ENCODE measurements around the gene FSD2. TPM values are rescaled to one million over a fixed set of nuclear protein-coding genes. Genes with fewer than 3 reads are reported as not detected.
A peak's percentile ranks its signal among the peaks of the same experiment; 100 is the strongest.

FSD2 gene
- total RNA-seq, 1 experiment from 2014 or later, result not detected

DNA sequence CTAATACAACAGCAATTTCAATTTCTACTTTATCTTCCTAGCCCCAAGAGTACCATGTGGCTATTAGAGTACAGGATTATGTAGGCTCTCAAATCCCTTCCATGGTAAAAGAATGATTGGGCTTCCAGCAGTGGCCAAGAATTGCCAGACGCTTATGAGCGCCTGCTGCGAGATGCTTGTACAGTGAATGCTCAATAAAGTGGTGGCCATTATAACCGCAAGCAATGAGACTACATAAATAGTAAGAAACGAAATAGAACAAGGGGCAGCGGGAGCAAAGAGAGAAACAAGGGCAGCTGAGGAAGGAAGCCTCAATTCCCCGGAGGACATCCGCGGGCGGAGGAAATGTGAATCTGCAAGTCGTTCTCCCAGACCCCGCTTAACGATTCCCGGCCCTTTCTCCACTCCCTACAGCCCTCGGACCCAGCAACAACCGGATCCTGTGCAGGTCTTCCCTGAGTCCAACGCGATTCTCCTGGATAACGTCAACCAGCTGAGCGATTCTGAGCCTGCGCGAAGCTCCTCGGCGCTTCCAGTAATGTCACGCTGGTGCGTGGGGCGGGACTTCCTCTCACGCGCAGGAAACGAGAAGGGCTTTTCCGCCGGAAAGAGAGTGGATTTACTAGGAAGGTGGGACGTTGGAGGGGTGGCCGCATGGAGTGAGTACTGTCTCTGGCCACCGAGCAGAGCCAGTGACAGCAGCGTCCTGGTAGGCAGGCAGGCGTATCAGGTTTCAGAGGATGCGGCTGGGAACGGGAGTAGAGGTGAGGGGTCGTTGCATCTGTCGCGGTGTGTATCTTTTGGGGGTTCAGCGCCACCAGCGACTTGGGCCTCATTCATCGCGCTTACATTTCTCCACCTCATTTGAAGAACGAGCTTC, 55.7 kb downstream of the FSD2 start:
- peak overlapping the region; percentile 73 for H3K4me2 ChIP-seq (ENCODE audit: insufficient read depth, insufficient read length, low read length)
- no peak overlapping the region for H3T11ph ChIP-seq (ENCODE audit: low read length)
- H2BK12ac ChIP-seq (ENCODE audit: insufficient read length, low read depth, low read length), result no peak overlapping the region
- no peak overlapping the region for H2BK15ac ChIP-seq (ENCODE audit: low read depth, low read length)
- H3K14ac ChIP-seq (ENCODE audit: insufficient read depth, low read length), result no peak overlapping the region
- TF ChIP-seq, protein P1, sequence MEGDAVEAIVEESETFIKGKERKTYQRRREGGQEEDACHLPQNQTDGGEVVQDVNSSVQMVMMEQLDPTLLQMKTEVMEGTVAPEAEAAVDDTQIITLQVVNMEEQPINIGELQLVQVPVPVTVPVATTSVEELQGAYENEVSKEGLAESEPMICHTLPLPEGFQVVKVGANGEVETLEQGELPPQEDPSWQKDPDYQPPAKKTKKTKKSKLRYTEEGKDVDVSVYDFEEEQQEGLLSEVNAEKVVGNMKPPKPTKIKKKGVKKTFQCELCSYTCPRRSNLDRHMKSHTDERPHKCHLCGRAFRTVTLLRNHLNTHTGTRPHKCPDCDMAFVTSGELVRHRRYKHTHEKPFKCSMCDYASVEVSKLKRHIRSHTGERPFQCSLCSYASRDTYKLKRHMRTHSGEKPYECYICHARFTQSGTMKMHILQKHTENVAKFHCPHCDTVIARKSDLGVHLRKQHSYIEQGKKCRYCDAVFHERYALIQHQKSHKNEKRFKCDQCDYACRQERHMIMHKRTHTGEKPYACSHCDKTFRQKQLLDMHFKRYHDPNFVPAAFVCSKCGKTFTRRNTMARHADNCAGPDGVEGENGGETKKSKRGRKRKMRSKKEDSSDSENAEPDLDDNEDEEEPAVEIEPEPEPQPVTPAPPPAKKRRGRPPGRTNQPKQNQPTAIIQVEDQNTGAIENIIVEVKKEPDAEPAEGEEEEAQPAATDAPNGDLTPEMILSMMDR (conservative IDR thresholded peaks at IDR 0.05), result no peak
- no peak overlapping the region for H3K23ac ChIP-seq (ENCODE audit: insufficient read length, low read depth, low read length)
- H3K4ac ChIP-seq (ENCODE audit: low read depth, low read length), result no peak overlapping the region
- H3K9me3 ChIP-seq (ENCODE audit: control insufficient read depth, low read depth, low read length), result no peaks in the 10 kb centered on the region
- H2BK120ac ChIP-seq (ENCODE audit: low read depth, low read length, poor library complexity, severe bottlenecking), result no peak overlapping the region
- H4K5ac ChIP-seq (ENCODE audit: insufficient read length, low read depth, low read length), result no peak overlapping the region
- peaks cover 4% of the 10 kb centered on the region for H3K79me1 ChIP-seq (ENCODE audit: insufficient read depth, low read depth, low read length, poor library complexity, severe bottlenecking)
- no peak overlapping the region for H2BK5ac ChIP-seq (ENCODE audit: insufficient read length, low read length)
- H3K9ac ChIP-seq (ENCODE audit: extremely low read depth, insufficient read length, low read length), result peak overlapping the region; percentile 74
- H2AFZ ChIP-seq (ENCODE audit: low read length), result no peak overlapping the region
- H4K20me1 ChIP-seq (ENCODE audit: control insufficient read depth, insufficient read depth, insufficient read length), result no peaks in the 10 kb centered on the region
- H3K27me3 Mint-ChIP-seq (ENCODE audit: low read depth), result no peaks in the 10 kb centered on the region
- H3K36me3 Mint-ChIP-seq (ENCODE audit: insufficient read depth in 1 of 3, low read depth in 3 of 3), result peaks cover 2 to 24% (median 24%) of the 10 kb centered on the region in 3 experiments; a peak in 5 of 7 replicates
- H3K23me2 ChIP-seq (ENCODE audit: insufficient read length, low read depth, low read length, poor library complexity, severe bottlenecking), result peaks cover 13% of the 10 kb centered on the region
- H3K4me1 Mint-ChIP-seq, result peaks cover 11 to 12% of the 10 kb centered on the region in 2 experiments
- peak; percentile 94 for DNase-seq
- H4K91ac ChIP-seq (ENCODE audit: insufficient read length, low read depth, low read length), result no peak overlapping the region
- peak overlapping the region; percentile 78 to 94 (median 92); a peak in 6 of 7 replicates for H3K27ac Mint-ChIP-seq
- H3K18ac ChIP-seq (ENCODE audit: insufficient read length, low read depth, low read length), result no peak overlapping the region
- 0 out of 2 replicates have a peak, but pooled peaks cover 5% of the 10 kb centered on the region for H3K4me1 ChIP-seq (ENCODE audit: insufficient read depth, low read length)
- H3K27ac ChIP-seq (ENCODE audit: insufficient read length, low read depth, low read length), result no peak overlapping the region
- no peak overlapping the region for H2AK5ac ChIP-seq (ENCODE audit: insufficient read length, low read length)
- no peak overlapping the region for H2BK20ac ChIP-seq (ENCODE audit: low read depth, low read length, poor library complexity, severe bottlenecking)
- WGBS (ENCODE audit: extremely low coverage, insufficient read length, low lambda C conversion rate), result no CpG with 5 or more reads among the region's 47 CpGs
- peaks cover 10% of the 10 kb centered on the region; the same call in 1 of the 2 replicates for H3K79me2 ChIP-seq (ENCODE audit: insufficient read depth, low read length)
- H3K27me3 ChIP-seq (ENCODE audit: insufficient read depth, low read length), result no peaks in the 10 kb centered on the region
- H3K4me3 Mint-ChIP-seq, result peak overlapping the region; percentile 90 to 99
- no peak overlapping the region for H4K8ac ChIP-seq (replicated peaks; ENCODE audit: insufficient read length, low read depth, low read length)
- no peaks in the 10 kb centered on the region for H3K9me3 Mint-ChIP-seq
- no peak overlapping the region for H3K56ac ChIP-seq (ENCODE audit: insufficient read length, low read depth, low read length)
